22Rv1 (cell line): Measurements from ENCODE around the gene THADA.

ENCODE experiments used
- H3K27ac ChIP-seq: fragments of 450-650 bp; 2 replicates; pipeline ENCODE4 v1.5.1; 2017
- ZFX ChIP-seq: fragments of 450-650 bp; IDR thresholded peaks from 2 replicates; pipeline ENCODE4 v1.6.1; 2017; ENCODE audit warnings: antibody characterized with exemption, borderline replicate concordance
- TF ChIP-seq, protein P1 (sequence below): fragments of 450-650 bp; IDR thresholded peaks from 2 replicates; pipeline ENCODE4 v1.5.1; 2017; ENCODE audit warnings: mild to moderate bottlenecking

THADA gene

DNA sequence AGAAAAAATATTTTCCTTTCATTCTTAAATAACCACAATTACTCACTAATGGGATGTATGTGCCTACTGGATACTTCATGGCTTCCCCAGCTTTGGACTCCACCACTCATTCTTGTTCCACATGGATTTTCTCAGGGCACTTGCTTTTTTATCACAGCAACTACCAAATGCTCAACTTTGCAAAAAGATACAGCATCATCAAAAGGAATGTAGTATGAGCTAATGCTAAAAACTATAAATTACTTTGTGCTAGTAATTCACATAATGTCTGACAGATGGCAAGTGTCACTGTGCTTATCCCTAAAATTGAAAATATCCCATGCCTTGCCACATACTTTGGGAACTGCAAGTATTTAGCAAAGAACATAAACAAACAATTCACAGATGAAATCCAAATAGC is 239.1 kb downstream of the THADA start:
- H3K27ac ChIP-seq = no peak overlapping the region
- TF ChIP-seq, protein P1, sequence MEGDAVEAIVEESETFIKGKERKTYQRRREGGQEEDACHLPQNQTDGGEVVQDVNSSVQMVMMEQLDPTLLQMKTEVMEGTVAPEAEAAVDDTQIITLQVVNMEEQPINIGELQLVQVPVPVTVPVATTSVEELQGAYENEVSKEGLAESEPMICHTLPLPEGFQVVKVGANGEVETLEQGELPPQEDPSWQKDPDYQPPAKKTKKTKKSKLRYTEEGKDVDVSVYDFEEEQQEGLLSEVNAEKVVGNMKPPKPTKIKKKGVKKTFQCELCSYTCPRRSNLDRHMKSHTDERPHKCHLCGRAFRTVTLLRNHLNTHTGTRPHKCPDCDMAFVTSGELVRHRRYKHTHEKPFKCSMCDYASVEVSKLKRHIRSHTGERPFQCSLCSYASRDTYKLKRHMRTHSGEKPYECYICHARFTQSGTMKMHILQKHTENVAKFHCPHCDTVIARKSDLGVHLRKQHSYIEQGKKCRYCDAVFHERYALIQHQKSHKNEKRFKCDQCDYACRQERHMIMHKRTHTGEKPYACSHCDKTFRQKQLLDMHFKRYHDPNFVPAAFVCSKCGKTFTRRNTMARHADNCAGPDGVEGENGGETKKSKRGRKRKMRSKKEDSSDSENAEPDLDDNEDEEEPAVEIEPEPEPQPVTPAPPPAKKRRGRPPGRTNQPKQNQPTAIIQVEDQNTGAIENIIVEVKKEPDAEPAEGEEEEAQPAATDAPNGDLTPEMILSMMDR = no peak
- no peak for TF ChIP-seq ZFX

DNA sequence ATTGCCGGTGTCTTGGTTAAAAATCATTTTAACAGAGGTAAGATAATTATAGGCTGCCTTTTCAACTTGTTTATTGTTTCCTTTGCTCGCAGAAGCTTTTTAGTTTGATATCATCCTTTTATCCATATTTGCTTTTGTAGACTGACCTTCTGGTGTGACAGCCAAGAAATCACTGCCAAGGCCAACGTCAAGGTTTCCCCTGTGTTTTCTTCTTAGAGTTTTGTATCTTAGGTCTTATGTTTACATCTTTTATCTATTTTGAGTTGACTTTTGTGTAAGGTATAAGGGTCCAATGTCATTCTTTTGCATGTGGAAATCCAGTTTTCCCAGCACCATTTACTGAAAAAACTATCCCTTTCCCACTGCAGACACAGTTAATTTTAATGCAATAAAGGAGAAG is 240.4 kb downstream of the THADA start:
- TF ChIP-seq, protein P1 = no peak
- TF ChIP-seq ZFX = no peak
- H3K27ac ChIP-seq = no peak overlapping the region

GRCh38 chr2:43349904-43350303 is 245.9 kb downstream of the THADA start:
- TF ChIP-seq ZFX = no peak
- TF ChIP-seq, protein P1 = no peak
- no peak overlapping the region for H3K27ac ChIP-seq

- H3K27ac ChIP-seq = no peak overlapping the region
- TF ChIP-seq, protein P1 = no peak
- TF ChIP-seq ZFX = no peak
Measured at GRCh38 chr2:43348908-43349661, 246.8 kb downstream of the THADA start.

GRCh38 chr2:43347746-43348145 is 248.1 kb downstream of the THADA start:
- no peak overlapping the region for H3K27ac ChIP-seq
- no peak for TF ChIP-seq ZFX
- TF ChIP-seq, protein P1 = no peak

DNA sequence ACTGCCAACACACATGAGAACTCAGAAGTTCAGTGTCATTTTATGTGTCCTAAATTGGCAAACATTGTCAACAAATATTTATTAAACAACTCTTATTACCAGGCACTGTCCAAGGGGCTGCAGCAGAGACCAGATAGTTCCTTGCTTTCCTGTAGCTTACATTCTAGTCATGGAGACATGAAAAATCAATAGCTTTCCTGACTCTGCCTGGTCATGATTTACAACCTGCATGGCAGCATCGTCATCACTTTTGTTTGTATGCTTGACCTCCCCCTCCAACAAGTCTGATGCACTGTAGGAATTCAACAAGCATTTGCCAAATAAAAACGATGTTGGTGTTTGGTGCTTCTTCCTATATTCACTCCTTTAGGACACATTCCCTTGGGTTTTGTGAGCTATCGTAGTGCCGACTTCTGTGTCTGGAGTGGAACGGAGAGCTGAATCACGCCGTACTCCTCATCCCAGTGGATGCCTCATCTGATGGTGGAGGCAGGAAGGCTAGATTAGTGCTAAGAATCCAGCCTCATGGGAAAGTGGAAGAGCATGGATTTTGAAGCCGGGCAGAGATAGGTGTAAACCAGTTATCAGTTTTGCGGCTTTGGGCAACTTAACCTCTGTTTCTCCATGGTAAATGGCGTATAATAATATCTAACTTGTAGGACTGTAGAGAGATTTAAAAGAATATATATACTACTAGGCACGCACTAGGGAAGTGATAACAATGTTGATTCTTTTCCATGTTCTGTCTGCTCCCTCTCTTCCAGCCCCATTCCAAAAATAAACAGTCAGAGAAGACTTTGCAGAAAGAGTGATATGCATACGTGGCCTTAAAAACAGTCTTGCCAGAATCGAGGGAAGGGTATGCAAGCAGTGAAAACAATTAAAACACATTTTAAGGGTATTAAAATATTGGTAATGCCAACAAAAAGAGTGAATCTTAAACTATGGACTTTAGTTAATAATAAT is 249.0 kb downstream of the THADA start:
- no peak overlapping the region for H3K27ac ChIP-seq
- TF ChIP-seq, protein P1 = no peak
- no peak for TF ChIP-seq ZFX

- TF ChIP-seq, protein P1 = no peak
- TF ChIP-seq ZFX = no peak
- no peak overlapping the region for H3K27ac ChIP-seq
Measured at GRCh38 chr2:43345872-43346271, 250.0 kb downstream of the THADA start.
